GM18870 (cell line): ENCODE results near the gene GAPVD1.
"Not testable (repeated sequence)": the region's sequence is repeated elsewhere in the genome, so short reads cannot be mapped to it uniquely, and the experiment has no call there.

Source experiments
- ATAC-seq: cut with Tn5 transposase; IDR thresholded peaks from one replicate; pipeline ENCODE4 v1.9.1; 2021; ENCODE audit warnings: moderate library complexity; ENCODE audit not compliant: unreplicated experiment

GAPVD1 gene, protein sequence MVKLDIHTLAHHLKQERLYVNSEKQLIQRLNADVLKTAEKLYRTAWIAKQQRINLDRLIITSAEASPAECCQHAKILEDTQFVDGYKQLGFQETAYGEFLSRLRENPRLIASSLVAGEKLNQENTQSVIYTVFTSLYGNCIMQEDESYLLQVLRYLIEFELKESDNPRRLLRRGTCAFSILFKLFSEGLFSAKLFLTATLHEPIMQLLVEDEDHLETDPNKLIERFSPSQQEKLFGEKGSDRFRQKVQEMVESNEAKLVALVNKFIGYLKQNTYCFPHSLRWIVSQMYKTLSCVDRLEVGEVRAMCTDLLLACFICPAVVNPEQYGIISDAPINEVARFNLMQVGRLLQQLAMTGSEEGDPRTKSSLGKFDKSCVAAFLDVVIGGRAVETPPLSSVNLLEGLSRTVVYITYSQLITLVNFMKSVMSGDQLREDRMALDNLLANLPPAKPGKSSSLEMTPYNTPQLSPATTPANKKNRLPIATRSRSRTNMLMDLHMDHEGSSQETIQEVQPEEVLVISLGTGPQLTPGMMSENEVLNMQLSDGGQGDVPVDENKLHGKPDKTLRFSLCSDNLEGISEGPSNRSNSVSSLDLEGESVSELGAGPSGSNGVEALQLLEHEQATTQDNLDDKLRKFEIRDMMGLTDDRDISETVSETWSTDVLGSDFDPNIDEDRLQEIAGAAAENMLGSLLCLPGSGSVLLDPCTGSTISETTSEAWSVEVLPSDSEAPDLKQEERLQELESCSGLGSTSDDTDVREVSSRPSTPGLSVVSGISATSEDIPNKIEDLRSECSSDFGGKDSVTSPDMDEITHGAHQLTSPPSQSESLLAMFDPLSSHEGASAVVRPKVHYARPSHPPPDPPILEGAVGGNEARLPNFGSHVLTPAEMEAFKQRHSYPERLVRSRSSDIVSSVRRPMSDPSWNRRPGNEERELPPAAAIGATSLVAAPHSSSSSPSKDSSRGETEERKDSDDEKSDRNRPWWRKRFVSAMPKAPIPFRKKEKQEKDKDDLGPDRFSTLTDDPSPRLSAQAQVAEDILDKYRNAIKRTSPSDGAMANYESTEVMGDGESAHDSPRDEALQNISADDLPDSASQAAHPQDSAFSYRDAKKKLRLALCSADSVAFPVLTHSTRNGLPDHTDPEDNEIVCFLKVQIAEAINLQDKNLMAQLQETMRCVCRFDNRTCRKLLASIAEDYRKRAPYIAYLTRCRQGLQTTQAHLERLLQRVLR (N-terminal part only)

DNA sequence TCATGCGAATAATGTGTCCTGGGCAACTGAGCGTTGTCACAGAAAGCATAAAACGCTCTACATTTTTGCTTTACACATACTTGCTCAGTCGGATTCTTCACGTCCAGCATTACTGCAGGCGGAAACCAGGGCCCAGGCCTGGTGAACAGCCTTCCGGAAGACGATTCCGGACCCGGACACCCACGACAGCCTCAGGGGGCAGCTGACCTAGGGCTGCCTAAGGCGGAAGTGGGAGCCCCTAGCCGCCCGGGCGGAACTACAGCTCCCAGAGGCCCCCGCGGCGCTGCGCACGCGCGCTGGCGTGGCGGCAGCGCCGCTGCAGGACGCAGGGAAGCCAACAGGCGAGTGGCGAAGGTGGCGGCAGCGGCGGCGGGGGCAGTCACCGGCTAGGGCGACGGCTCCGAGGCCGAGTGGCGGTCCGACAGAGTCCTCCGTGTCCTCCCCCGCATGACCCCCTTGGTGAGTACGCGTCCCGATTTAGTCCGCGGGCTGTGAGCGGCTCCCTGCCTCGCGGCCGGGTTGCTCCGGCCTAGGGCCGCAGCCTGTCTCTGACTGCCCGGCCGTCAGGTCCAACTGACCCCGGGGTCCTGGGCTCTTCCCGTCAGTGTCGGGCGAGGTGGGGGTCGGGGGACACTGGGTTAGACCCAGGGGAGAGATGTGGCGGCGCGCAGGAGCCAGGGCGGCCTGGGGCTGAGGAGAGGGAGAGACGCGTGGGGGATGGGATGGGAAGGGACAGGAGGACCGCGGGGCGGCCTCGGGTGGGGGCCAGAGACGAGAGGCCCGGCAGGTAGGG lies at the start of gene GAPVD1:
Gene GAPVD1, plus strand, starts transcription at position 326 of the 793 bp plus-strand sequence. CDS start 37,096 bp downstream, outside the sequence.
- peak; percentile 58 for ATAC-seq

DNA sequence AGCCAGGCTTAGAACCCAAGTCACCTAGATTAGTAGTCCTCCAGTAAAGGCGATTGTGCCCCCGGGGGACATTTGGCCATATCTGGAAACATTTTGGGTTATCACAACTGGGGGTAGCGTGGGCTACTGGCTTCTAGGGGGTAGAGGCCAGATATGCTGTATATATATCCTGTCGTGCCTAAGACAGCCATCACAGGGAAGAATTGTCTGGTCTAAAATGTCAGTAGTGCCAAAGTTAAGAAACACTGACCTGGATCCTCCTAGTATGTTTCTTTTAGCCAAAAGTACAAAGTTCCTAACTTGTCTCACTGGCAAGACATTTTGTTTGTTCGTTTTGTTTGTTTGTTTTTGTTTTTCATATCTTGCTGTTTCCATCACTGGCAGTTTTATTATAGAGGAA lies 47.4 kb upstream of the GAPVD1 start:
- no peak for ATAC-seq

DNA sequence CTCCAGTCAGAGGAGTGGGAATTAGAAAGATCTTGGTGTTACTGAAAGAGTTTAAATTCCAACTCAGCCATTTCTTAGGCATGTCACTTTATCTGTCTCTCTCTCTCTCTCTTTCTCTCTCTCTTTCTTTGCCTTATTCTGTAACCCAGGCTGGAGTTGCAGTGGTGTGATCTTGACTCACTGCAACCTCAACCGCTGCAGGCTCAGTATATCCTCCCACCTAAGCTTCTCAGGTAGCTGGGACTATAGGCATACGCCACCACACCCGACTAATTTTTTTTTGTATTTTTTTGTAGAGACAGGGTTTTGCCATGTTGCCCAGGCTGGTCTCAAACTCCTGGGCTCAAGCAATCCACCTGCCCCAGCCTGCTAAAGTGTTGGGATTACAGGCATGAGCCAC lies 43.0 kb upstream of the GAPVD1 start:
- ATAC-seq, result no peak

DNA sequence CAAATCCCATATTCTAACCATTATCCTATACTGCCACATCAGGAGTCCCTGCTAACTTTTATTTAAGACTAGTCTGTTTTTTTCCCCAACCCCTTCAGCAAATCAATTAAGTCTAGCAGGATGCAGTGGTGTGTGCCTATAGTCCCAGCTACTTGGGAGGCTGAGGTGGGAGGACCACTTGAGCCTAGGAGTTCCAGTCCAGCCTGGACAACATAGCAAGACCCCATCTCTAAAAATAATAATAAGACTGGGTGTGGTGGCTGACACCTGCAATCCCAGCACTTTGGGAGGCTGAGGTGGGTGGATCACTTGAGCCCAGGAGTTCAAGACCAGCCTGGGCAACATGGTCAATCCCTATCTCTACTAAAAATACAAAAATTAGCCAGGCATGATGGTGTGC lies 36.8 kb upstream of the GAPVD1 start:
- not testable (repeated sequence) for ATAC-seq

DNA sequence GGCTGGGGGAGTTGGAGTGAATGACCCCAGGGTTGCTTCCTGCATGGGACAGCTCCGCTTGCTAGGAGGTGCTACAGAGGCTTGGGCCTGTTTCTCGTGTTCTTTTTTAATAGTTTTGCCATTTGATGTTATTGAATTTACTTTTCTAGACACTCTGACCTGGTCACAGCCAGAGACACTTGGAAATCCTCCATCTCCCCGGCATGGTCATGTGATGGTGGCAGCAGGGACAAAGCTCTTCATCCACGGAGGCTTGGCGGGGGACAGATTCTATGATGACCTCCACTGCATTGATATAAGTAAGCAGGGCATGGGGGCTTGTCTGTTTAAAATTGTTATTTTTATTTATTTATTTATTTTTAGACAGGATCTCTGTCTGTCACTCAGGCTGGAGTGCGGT lies 33.9 kb upstream of the GAPVD1 start:
- no peak for ATAC-seq

DNA sequence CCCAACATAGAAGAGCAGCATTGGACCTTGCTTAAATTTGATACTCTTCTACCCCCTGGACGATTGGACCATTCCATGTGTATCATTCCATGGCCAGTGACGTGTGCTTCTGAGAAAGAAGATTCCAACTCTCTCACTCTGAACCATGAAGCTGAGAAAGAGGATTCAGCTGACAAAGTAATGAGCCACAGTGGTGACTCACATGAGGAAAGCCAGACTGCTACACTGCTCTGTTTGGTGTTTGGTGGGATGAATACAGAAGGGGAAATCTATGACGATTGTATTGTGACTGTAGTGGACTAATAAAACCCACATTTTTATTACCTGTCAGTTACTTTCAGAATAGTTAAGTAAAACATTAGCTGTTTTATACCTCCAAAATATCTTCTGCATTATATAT lies 27.9 kb upstream of the GAPVD1 start:
- ATAC-seq, result no peak

DNA sequence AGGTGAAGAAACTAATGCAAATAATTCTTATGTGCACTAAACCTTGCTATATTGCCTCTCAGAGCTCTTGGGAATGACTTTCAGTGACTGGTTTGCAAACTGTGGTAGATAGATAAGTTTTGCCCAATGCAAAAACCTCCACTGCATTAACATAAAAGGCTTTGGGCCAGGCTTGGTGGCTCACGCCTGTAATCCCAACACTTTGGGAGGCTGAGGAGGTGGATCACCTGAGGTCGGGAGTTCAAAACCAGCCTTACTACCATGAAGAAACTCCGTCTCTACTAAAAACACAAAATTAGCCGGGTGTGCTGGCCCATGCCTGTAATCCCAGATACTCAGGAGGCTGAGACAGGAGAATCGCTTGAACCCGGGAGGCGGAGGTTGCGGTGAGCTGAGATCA lies 27.5 kb upstream of the GAPVD1 start:
- ATAC-seq, result not testable (repeated sequence)

DNA sequence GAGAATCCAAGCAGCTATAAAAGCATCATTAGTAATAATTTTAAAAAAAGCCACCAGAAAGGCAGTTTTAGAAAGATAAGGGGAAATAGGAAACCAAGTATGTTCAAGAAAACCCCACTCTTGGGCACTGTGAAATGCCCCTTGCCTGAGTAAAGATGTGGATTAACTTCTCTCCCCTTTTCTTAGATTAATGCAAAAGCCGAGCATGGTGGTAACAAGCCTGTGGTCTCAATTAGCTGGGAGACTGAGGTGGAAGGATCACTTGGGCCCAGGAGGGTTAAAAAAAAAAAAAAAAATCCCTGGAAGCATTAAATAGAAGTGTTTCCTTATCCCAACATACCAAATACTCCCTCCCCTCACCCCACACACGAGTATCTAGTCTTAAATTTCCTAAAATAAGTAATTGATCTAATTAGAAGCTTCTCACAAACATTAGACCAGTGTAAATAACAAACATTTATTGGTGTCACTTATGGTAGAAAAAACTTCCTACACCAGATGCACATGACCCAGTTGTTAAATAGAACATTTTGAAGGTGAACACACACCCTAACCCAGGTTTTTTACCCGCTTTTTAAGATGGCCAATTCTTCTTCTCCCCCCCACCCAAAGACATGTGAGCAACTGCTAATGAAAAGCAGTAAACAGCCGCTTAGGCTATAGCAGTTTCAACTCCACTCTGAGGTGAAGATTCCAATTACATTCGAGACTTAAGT lies 25.7 kb upstream of the GAPVD1 start:
- ATAC-seq, result no peak

DNA sequence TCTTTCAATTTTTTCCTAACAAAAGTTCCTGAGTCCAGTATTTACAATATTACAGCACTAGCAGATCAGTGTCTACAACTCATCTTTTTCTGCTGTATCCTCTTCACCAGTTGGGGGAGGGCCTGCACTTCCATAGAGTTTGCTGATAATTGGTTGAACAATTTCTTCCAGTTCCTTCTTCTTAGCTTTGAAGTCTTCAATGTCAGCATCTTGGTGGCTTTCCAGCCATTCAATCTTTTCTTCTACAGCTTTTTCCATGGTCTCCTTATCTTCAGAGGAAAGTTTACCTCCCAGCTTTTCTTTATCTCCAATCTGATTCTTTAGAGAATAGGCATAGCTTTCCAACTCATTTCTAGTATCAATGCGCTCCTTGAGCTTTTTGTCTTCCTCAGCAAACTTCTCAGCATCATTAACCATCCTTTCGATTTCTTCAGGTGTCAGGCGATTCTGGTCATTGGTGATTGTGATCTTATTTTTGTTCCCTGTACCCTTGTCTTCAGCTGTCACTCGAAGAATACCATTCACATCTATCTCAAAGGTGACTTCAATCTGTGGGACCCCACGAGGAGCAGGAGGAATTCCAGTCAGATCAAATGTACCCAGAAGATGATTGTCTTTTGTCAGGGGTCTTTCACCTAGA lies 25.0 kb upstream of the GAPVD1 start:
- ATAC-seq, result not testable (repeated sequence)

DNA sequence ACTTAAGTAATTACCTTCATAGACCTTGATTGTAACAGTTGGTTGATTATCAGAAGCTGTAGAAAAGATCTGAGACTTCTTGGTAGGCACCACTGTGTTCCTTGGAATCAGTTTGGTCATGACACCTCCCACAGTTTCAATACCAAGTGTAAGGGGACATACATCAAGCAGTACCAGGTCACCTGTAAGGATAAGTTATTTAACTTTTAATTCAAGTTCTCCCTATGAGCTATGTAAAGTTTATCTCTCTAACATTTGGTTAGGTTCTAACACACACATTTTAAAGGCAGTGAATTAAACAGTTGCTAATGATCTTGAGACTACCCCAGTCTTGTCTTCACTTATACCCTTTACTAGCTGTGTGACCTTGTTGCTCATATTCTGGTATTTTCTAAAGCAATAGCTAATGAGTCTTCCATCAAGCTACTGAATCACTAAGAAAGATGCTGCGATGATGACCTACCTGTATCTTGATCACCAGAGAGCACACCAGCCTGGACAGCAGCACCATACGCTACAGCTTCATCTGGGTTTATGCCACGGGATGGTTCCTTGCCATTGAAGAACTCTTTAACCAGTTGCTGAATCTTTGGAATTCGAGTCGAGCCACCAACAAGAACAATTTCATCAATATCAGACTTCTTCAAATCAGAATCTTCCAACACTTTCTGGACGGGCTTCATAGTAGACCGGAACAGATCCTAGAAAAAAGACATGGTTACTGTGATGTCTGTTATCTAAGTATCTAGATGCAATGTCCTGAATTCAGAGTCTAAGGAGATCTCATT lies 23.3 kb upstream of the GAPVD1 start:
- ATAC-seq, result no peak

DNA sequence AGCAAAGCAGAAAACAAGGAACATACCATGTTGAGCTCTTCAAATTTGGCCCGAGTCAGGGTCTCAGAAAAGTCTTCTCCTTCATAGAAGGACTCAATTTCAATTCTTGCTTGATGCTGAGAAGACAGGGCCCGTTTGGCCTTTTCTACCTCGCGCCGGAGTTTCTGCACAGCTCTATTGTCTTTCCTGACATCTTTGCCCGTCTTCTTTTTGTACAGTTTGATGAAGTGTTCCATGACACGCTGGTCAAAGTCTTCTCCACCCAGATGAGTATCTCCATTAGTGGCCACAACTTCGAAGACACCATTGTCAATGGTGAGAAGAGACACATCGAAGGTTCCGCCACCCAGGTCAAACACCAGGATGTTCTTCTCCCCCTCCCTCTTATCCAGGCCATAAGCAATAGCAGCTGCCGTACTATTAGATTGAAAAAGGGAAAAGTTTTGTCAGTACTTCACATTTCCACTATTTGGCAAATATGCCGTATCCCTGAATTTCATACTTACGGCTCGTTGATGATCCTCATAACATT lies 22.6 kb upstream of the GAPVD1 start:
- no peak for ATAC-seq

DNA sequence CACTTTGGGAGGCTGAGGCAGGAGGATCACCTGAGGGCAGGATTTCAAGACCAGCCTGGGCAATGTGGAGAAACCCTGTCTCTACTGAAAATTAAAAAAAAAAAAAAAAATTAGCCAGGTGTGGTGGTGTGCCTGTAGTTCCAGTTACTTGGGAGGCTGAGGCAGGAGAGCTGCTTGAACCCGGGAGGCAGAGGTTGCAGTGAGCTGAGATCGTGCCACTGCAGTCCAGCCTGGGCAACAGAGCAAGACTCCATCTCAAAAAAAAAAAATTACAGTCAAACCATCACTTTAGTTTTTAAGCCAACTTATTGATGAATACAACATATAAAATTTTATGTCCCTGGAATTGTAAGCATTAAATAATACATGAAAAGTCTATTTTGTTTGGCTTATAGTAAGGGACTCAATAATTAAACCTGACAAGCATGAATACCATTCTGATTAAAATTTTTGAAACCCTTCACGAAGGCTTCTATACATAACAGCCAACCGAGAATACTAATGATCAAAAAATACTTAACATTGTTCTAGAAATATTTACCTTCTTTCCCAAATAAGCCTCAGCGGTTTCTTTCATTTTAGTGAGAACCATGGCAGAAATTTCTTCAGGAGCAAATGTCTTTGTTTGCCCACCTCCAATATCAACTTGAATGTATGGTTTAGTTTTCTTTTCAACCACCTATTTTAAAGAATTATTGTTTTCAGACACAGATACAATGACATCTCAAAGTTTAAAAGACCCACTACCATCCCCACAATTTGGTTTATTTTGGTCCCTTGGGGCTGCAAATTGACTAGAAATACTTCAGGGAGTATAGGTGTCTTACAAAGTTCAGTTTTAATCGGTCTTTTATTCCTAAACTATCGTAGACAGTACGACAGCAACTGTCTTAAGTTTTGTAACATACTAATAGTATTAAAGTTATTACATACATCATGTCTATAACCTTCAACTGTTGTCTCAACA lies 21.7 kb upstream of the GAPVD1 start:
- no peak for ATAC-seq

DNA sequence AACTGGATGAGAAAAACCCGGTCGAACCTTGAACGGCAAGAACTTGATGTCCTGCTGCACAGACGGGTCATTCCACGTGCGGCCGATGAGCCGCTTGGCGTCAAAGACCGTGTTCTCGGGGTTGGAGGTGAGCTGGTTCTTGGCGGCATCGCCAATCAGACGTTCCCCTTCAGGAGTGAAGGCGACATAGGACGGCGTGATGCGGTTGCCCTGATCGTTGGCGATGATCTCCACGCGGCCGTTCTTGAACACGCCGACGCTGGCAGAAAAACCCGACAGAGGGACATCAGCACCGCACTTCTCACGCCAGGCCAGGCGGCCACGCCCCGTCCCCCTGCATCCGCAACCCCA lies 21.0 kb upstream of the GAPVD1 start:
- no peak for ATAC-seq

DNA sequence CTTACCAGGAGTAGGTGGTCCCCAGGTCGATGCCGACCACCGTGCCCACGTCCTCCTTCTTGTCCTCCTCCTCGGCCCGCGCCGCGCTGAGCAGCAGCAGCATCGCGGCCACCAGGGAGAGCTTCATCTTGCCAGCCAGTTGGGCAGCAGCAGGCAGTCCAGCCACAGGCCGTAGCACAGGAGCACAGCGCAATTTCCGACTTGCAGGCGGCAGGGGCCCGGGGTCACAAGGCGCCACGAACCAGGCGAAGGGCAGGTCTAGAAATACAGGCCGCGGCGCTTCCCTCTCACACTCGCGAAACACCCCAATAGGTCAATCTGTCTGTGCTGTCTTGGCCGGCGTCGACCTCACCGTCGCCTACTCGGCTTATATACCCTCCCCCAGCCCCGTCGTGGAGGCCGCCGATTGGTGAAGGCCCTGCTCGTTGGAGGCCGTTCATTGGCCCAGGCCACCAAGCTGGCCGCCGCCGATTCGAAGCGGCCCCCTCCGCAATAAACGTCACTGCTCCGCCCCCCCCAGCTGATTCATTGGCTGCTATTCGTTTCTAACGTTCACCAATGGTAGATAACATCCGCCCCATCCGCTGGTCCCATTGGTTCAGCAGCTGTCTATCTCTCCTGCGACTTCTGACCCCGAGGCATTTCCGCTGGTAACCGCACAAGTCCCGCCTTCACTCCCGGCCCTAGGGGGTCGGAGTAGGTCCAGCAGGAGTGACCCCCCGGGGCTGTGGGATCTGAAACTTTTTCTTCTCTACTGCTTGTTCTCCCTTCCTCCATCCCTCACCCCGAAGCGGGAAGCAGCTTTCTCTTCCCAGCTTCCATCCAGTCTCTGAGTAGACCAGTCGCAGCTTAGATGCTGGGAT lies 20.4 kb upstream of the GAPVD1 start, which contains the start of gene HSPA5:
Gene HSPA5, minus strand, starts transcription at position 344 of the 863 bp plus-strand sequence. Its CDS starts 217 bp downstream, at position 127.
- peak; percentile 88 for ATAC-seq

DNA sequence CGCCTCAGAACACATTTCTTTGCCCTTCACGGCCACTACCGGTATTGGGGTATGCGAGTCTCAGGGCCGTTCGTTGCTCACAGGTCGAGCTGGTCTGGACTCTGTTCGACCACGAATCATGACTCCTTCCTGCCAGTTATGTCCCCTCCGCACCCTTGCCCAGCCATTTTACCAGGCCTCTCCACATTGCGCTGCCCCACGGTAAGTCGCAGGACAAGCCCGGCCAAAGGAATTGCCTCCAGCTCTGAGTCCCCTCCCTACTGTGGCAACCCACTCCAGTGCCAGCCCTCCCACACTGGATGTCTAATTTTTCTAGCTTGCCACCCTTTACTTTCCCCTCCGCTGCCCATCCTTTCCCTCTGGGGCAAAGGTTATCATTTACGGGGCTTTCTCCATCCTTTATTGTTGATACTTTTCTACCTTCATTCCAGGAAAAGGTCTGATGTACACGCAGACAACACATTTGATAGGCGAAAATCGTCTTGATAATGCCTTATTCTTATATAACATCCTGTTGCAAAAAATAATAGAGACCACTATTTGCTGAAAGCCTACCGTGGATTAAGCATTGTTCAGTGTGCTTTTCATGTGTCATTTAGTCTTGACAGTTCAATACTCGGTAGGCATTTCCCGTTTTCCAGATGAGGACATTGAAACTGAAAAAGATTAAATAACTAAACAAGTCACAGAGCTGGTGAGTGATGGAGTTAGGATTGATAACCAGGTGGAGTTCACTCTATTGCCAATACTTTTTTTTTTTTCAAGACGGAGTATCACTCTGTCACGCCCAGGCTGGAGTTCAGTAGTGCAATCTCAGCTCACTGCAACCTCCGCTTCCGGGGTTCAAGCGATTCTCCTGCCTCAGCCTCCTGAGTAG lies 19.5 kb upstream of the GAPVD1 start:
- no peak for ATAC-seq
